A549 (cell line): ENCODE results near the gene ABCA5.
"Not testable (repeated sequence)": the region's sequence is repeated elsewhere in the genome, so short reads cannot be mapped to it uniquely, and the experiment has no call there.

Experiments
- CTCF ChIP-seq: fragments of >200 bp; sonication (Bioruptor Twin); formaldehyde crosslinking; IDR thresholded peaks from 3 replicates; pipeline ENCODE4 v1.5.1; 2016
- EP300 ChIP-seq, 2 experiments: fragments of >200 bp; sonication (Bioruptor Twin); formaldehyde crosslinking; IDR thresholded peaks; 2 replicates in 1 of 2; 3 replicates in 1 of 2; pipeline ENCODE4 v1.6.1; 2016 to 2017
- HEYL ChIP-seq: fragments of 250-450 bp; sonication (Bioruptor Pico); IDR thresholded peaks from 2 replicates; pipeline ENCODE4 v1.8.0; 2021; ENCODE audit warnings: mild to moderate bottlenecking, moderate library complexity
- HMGXB4 ChIP-seq: fragments of 250-450 bp; sonication (Bioruptor Pico); IDR thresholded peaks from 2 replicates; pipeline ENCODE4 v1.5.0; 2021; ENCODE audit warnings: mild to moderate bottlenecking, moderate library complexity, borderline replicate concordance
- MAX ChIP-seq: IDR thresholded peaks from 2 replicates; pipeline ENCODE4 v1.6.1; 2012
- MAZ ChIP-seq: fragments of 150-350 bp; IDR thresholded peaks from 2 replicates; pipeline ENCODE4 v1.6.1; 2014; ENCODE audit warnings: antibody characterized with exemption, low read depth, low read length, borderline replicate concordance
- RCOR1 ChIP-seq: fragments of 150-350 bp; IDR thresholded peaks from 2 replicates; pipeline ENCODE4 v1.6.1; 2014; ENCODE audit warnings: antibody characterized with exemption, low read length, low read depth
- REST ChIP-seq: fragments of 200-600 bp; sonication (generic); IDR thresholded peaks from 2 replicates; pipeline ENCODE4 v1.6.1; 2016; ENCODE audit warnings: antibody characterized with exemption, mild to moderate bottlenecking, moderate library complexity

GRCh38 chr17:69298120-69298722 lies 28.7 kb downstream of the ABCA5 start:
- TF ChIP-seq HEYL (CRISPR knock-in tag); EP300 (IDR thresholded peaks at IDR 0.05); RCOR1; MAX; HMGXB4; CTCF; MAZ; REST: not testable (repeated sequence)
